Endothelial cell of umbilical vein (primary cell): ENCODE data around the gene PRSS56.

Experiments used
- CTCF ChIP-seq, 2 donors: IDR thresholded peaks; 1 replicate in 1 of 2; 2 replicates in 1 of 2; pipeline ENCODE4 v1.5.1; 2011; ENCODE audit warnings: low read length in 2 of 2, mild to moderate bottlenecking in 2 of 2, moderate library complexity in 2 of 2, control low read depth in 1 of 2, inconsistent platforms in 1 of 2, low read depth in 1 of 2; ENCODE audit not compliant: insufficient read depth in 1 of 2; ENCODE audit errors: extremely low read depth in 1 of 2
- MAX ChIP-seq: IDR thresholded peaks from 2 replicates; pipeline ENCODE4 v1.6.1; 2011; ENCODE audit not compliant: insufficient read depth, insufficient read length
- POLR2A ChIP-seq: IDR thresholded peaks from 2 replicates; pipeline ENCODE4 v1.6.1; 2012; ENCODE audit warnings: low read depth, mild to moderate bottlenecking, control low read depth, low read length
- POLR2AphosphoS5 ChIP-seq: IDR thresholded peaks from 2 replicates; pipeline ENCODE4 v1.6.1; 2012; ENCODE audit warnings: low read depth, mild to moderate bottlenecking, control low read depth, low read length, moderate library complexity; ENCODE audit not compliant: insufficient read depth

GRCh38 chr2:232547991-232548390, 27.8 kb downstream of the PRSS56 start:
- TF ChIP-seq POLR2AphosphoS5 (no peak), POLR2A (no peak), CTCF (IDR thresholded peaks at IDR 0.05; ENCODE audit: extremely low read depth in 1 of 2, insufficient read depth in 1 of 2, low read depth in 1 of 2, low read length in 2 of 2) (no peak), MAX (no peak)
